ENCODE results near the gene AGAP9.
A peak's percentile ranks its signal among the peaks of the same experiment; 100 is the strongest.
"Not testable (repeated sequence)": the region's sequence is repeated elsewhere in the genome, so short reads cannot be mapped to it uniquely, and the experiment has no call there.

Gene AGAP9

GRCh38 chr10:47484786-47485185, 38.7 kb downstream of the AGAP9 start:
- DNase-seq, result not testable (repeated sequence)

- not testable (repeated sequence) for DNase-seq
Observed at GRCh38 chr10:47483923-47484322, 39.5 kb downstream of the AGAP9 start, which contains the start of gene ANXA8. ANXA8 (minus strand) TSS chr10:47484115; CDS start chr10:47483933, 182 bp downstream.

- DNase-seq, result not testable (repeated sequence)
Observed at GRCh38 chr10:47482367-47482766, 41.1 kb downstream of the AGAP9 start.

GRCh38 chr10:47481768-47482181, 41.7 kb downstream of the AGAP9 start:
- DNase-seq, result not testable (repeated sequence)

GRCh38 chr10:47481182-47481766, 42.2 kb downstream of the AGAP9 start:
- DNase-seq, result peak; percentile 71

GRCh38 chr10:47480133-47480532, 43.3 kb downstream of the AGAP9 start:
- not testable (repeated sequence) for DNase-seq

GRCh38 chr10:47478114-47478513, 45.3 kb downstream of the AGAP9 start:
- not testable (repeated sequence) for DNase-seq

GRCh38 chr10:47477078-47477477, 46.4 kb downstream of the AGAP9 start:
- DNase-seq, result not testable (repeated sequence)

GRCh38 chr10:47475101-47475500, 48.3 kb downstream of the AGAP9 start:
- DNase-seq, result not testable (repeated sequence)

- DNase-seq, result not testable (repeated sequence)
Observed at GRCh38 chr10:47473516-47473915, 49.9 kb downstream of the AGAP9 start.

- DNase-seq, result not testable (repeated sequence)
Observed at GRCh38 chr10:47472647-47473046, 50.8 kb downstream of the AGAP9 start.

- not testable (repeated sequence) for DNase-seq
Observed at GRCh38 chr10:47472072-47472471, 51.4 kb downstream of the AGAP9 start.

- DNase-seq, result not testable (repeated sequence)
Observed at GRCh38 chr10:47468731-47469528, 54.5 kb downstream of the AGAP9 start.

GRCh38 chr10:47467957-47468356, 55.5 kb downstream of the AGAP9 start:
- DNase-seq, result not testable (repeated sequence)

GRCh38 chr10:47467458-47467857, 56.0 kb downstream of the AGAP9 start:
- DNase-seq, result not testable (repeated sequence)

GRCh38 chr10:47465216-47465917, 58.1 kb downstream of the AGAP9 start:
- not testable (repeated sequence) for DNase-seq

- not testable (repeated sequence) for DNase-seq
Observed at GRCh38 chr10:47462577-47463358, 60.7 kb downstream of the AGAP9 start.

- peak; percentile 70 for DNase-seq
Observed at GRCh38 chr10:47461261-47461687, 62.2 kb downstream of the AGAP9 start.

- peak; percentile 89 for DNase-seq
Observed at GRCh38 chr10:47458466-47459154, 64.8 kb downstream of the AGAP9 start.

- DNase-seq, result no peak
Observed at GRCh38 chr10:47457826-47458225, 65.6 kb downstream of the AGAP9 start.

GRCh38 chr10:47457528-47457820, 66.0 kb downstream of the AGAP9 start:
- peak; percentile 14 for DNase-seq

All from fibroblast of skin of back (primary cell).